Suprapubic skin (tissue), 4 donors: ENCODE measurements around the gene SLC43A3.

Source experiments
- CTCF ChIP-seq, 2 donors: fragments of 200-600 bp in 1 of 2; fragments of 450-650 bp in 1 of 2; sonication (generic) in 1 of 2; IDR thresholded peaks; one replicate each; pipeline ENCODE4 v1.5.1; 2016 to 2019; ENCODE audit warnings: antibody characterized with exemption in 2 of 2, mild to moderate bottlenecking in 1 of 2, moderate library complexity in 1 of 2
- EP300 ChIP-seq: sonication (generic); formaldehyde crosslinking; IDR thresholded peaks from one replicate; pipeline ENCODE4 v1.6.1; 2017; ENCODE audit warnings: antibody characterized with exemption
- POLR2A ChIP-seq, 2 donors: fragments of 450-650 bp; IDR thresholded peaks; one replicate each; pipeline ENCODE4 v1.6.1; 2017; ENCODE audit warnings: antibody characterized with exemption in 2 of 2, mild to moderate bottlenecking in 2 of 2, moderate library complexity in 2 of 2
- POLR2AphosphoS5 ChIP-seq, 3 donors: sonication (generic); formaldehyde crosslinking; IDR thresholded peaks; one replicate each; pipeline ENCODE4 v1.6.1; 2017; ENCODE audit warnings: antibody characterized with exemption in 3 of 3

DNA sequence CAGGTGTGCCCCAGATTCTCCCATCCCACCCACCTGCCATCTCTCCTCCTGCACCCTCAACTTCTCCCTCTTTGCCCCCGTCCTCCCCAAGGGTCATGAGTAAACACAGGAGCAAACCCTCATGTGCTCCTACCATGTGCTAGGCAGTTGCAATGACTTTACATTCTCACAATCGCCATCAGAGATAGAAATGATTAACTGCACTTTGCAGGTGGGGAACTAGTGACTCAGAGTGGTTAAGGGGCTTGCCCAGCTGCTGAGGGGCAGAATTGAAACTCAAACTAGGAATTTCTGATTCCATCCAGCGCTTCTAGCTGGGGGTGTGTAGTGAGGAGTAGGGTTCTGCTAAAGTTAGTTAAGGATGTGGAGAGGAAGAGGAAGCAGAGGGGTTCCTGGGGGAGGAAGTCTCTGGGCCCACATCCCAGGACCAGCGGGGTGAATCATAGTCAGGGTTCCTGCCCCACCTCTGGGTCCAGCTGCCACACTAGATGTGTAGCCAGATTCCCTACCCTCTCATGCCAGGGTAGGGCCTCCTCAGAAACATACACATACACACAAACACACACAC, 20.5 kb downstream of the SLC43A3 start:
- no peak for TF ChIP-seq POLR2AphosphoS5 (IDR thresholded peaks at IDR 0.05)
- no peak for TF ChIP-seq CTCF (IDR thresholded peaks at IDR 0.05)
- no peak for TF ChIP-seq POLR2A (IDR thresholded peaks at IDR 0.05)
- no peak for TF ChIP-seq EP300
